ENCODE measurements around the gene MAPK12.

The MAPK12 gene

DNA sequence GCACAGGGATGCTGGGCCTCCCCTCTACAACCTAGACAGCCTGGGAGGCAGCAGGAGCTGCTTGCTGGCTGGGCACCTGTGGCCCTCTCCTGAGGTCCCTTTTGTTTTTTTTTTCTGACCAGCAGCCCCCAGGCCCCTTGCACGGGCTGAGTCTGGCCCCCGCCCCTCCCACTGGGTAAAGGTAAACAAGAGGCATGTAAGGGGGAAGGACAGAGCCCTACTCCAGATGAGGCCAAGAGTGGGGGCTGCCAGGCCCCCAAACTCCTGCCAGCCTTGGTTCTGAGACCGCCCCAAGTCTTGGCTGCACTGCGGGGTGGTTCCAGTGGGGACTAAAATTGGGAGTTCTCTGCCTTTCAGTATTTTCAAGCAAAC is 36.8 kb upstream of the MAPK12 start:
- H3K27ac ChIP-seq, result no peak overlapping the region
- TF ChIP-seq, protein P1, sequence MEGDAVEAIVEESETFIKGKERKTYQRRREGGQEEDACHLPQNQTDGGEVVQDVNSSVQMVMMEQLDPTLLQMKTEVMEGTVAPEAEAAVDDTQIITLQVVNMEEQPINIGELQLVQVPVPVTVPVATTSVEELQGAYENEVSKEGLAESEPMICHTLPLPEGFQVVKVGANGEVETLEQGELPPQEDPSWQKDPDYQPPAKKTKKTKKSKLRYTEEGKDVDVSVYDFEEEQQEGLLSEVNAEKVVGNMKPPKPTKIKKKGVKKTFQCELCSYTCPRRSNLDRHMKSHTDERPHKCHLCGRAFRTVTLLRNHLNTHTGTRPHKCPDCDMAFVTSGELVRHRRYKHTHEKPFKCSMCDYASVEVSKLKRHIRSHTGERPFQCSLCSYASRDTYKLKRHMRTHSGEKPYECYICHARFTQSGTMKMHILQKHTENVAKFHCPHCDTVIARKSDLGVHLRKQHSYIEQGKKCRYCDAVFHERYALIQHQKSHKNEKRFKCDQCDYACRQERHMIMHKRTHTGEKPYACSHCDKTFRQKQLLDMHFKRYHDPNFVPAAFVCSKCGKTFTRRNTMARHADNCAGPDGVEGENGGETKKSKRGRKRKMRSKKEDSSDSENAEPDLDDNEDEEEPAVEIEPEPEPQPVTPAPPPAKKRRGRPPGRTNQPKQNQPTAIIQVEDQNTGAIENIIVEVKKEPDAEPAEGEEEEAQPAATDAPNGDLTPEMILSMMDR (conservative IDR thresholded peaks at IDR 0.05), result no peak

- TF ChIP-seq, protein P1 (conservative IDR thresholded peaks at IDR 0.05), result no peak
- H3K27ac ChIP-seq, result no peak overlapping the region
Observed at GRCh38 chr22:50297510-50298265, 36.2 kb upstream of the MAPK12 start.

- peak overlapping the region; percentile 5; the same call in 1 of the 2 replicates for H3K27ac ChIP-seq
Observed at GRCh38 chr22:50296658-50297490, 35.4 kb upstream of the MAPK12 start.

GRCh38 chr22:50294319-50294656 is 32.8 kb upstream of the MAPK12 start:
- H3K27ac ChIP-seq, result no peak overlapping the region; the same call in 1 of the 2 replicates

More at GRCh38 chr22:50296658-50297490, 35.4 kb upstream of the MAPK12 start:
- TF ChIP-seq, protein P1 (conservative IDR thresholded peaks at IDR 0.05), result no peak

GRCh38 chr22:50293441-50294318 is 32.2 kb upstream of the MAPK12 start:
- H3K27ac ChIP-seq, result peak overlapping the region; percentile 15; the same call in 1 of the 2 replicates
- TF ChIP-seq, protein P1 (conservative IDR thresholded peaks at IDR 0.05), result no peak

More at GRCh38 chr22:50294319-50294656, 32.8 kb upstream of the MAPK12 start:
- TF ChIP-seq, protein P1 (conservative IDR thresholded peaks at IDR 0.05), result no peak

- no peak overlapping the region; the same call in 1 of the 2 replicates for H3K27ac ChIP-seq
- TF ChIP-seq, protein P1 (conservative IDR thresholded peaks at IDR 0.05), result no peak
Observed at GRCh38 chr22:50292643-50293440, 31.4 kb upstream of the MAPK12 start.
